Epithelial cell of proximal tubule (primary cell): ENCODE results near the gene DOK7. TPM values are rescaled to one million over a fixed set of nuclear protein-coding genes. Genes with fewer than 3 reads are reported as not detected.

ENCODE experiments used
- DNase-seq: peaks from one replicate; pipeline ENCODE4 v3.0.0-alpha.2; 2011; ENCODE audit warnings: low read depth
- H3K4me3 ChIP-seq: 2 replicates; pipeline ENCODE4 v1.5.1; 2011; ENCODE audit warnings: low read depth, mild to moderate bottlenecking, low read length
- CTCF ChIP-seq: conservative IDR thresholded peaks from 2 replicates; pipeline ENCODE4 v1.5.1; 2012; ENCODE audit warnings: low read depth, mild to moderate bottlenecking, low read length
- total RNA-seq: library from RNA; depleted of rRNA; stranded (reverse); fragments of >200 nt; gene quantifications from 2 replicates; pipeline ENCODE4 v1.2.3, GENCODE V29; 2015

Gene DOK7
- total RNA-seq, 1 donor from 2014 or later: 0.81 TPM

GRCh38 chr4:3434881-3435685 lies 28.0 kb upstream of the DOK7 start:
- TF ChIP-seq CTCF: no peak
- no peak for DNase-seq
- no peak overlapping the region for H3K4me3 ChIP-seq

- no peak for TF ChIP-seq CTCF
- H3K4me3 ChIP-seq: no peak overlapping the region
- DNase-seq: no peak
Measured at GRCh38 chr4:3435686-3435956, 27.5 kb upstream of the DOK7 start.

DNA sequence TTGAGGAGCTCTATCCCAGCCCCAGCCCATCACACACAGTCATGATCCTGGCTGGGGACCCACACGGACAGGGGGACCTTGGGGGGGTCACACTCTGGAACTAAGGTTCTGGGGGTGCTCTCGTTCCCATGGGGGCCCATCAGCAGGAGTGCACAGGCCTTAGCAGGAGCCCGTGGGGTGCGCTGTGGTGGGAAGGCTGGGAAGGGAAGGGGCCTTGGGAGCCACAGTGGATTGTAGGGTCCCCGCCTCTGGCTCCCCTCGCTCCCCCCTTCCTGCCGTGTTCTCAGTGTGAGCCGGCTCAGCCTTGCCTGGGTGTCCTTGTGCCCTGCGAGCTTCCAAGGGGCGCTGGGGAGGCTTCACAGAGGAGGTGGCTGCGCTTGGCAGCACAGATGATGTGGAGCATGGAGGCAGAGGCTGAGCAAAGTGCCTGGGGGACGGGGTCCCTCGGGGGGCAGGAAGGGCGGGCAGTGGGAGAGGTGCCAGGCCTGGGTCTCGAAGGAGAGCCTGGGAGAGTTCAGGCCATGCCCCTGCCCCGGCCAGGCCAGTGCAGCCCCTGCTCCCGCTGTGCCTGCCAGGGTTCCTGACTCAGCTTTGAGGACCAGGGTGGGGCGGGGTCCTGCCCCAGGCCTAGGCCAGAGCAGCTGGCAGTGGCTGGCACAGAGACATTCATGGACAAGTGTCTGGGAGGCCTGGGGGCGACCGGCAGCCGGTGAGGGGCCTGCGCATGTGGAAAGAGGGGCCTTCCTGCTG lies 26.9 kb upstream of the DOK7 start:
- TF ChIP-seq CTCF: no peak
- no peak for DNase-seq
- H3K4me3 ChIP-seq: no peak overlapping the region

GRCh38 chr4:3436798-3437581 lies 26.1 kb upstream of the DOK7 start:
- no peak for TF ChIP-seq CTCF
- no peak overlapping the region for H3K4me3 ChIP-seq
- no peak for DNase-seq

GRCh38 chr4:3437582-3437936 lies 25.5 kb upstream of the DOK7 start:
- TF ChIP-seq CTCF: no peak
- no peak for DNase-seq
- H3K4me3 ChIP-seq: no peak overlapping the region

DNA sequence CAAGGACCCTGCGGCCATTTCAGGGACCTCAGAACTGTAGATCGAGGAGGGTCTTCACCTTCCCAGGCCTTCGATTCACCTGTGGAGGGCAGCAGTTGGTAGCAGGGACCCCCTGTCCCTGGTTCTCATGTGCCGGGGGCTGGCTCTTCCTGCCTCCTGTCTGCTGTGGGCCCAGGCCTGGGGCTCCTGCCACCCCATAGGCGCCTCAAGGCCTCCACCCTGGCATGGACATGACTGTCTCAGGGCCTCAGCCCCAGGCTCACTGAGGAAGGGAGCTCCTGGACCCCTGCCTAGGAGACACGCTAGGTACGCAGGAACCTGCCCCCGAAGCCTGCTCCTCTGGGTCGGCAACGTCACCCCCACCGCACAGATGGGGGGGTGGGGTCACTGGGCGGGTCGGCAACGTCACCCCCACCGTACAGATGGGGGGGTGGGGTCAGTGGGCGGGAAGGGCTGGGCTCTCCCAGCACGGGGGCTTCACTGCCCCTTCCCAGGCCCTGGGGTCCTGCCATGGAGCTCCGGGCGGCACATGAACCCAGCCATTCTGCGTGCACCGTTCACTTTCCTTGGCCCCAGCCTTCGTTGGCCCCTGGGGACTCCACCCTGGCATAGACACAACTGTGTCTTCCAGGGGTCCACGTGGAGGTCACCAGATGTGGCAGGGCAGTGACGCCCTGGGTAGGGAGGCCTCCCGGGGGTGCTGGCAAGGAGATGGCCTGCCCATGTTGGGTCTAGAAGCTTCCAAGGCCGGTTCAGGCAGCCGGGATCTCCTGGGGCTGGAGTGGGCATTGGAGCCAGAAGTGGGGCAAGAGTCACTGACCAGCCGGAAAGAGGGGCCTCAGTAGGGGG lies 24.9 kb upstream of the DOK7 start:
- no peak overlapping the region for H3K4me3 ChIP-seq
- no peak for DNase-seq
- no peak for TF ChIP-seq CTCF
